GM12865 (cell line): ENCODE results near the gene PRLH.

ENCODE experiments used
- DNase-seq: peaks from one replicate; pipeline ENCODE4 v3.0.0; 2010; ENCODE audit warnings: low read depth
- H3K4me3 ChIP-seq: 2 replicates; pipeline ENCODE4 v1.5.1; 2011; ENCODE audit warnings: mild to moderate bottlenecking, low read depth, low read length, control low read depth
- TF ChIP-seq, protein P1 (sequence below): IDR thresholded peaks from 2 replicates; pipeline ENCODE4 v1.5.1; 2011; ENCODE audit warnings: low read length, control low read depth, low read depth, inconsistent platforms; ENCODE audit not compliant: insufficient read depth; ENCODE audit errors: missing control alignments

The PRLH gene

DNA sequence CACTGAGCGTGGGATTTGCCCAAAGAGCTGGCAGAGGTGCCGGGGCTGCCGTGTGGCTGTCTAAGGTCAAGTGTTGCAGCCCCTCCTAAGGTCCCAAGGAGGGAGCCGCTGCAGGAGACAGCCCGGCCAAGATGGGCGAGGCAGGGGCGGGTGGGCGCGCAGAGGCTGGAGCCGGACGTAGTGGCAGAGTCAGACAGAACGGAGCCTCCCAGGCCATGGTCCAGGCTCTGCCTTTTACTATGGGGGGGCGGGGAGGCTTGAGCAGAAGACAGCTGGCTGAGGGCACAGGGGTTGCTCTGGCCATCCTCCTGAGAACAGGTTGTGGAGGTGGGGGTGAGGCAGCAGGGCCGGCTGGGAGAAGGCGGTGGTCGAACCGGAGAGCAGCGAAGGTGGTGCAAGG, 27.5 kb upstream of the PRLH start:
- DNase-seq: no peak
- no peak overlapping the region for H3K4me3 ChIP-seq
- TF ChIP-seq, protein P1, sequence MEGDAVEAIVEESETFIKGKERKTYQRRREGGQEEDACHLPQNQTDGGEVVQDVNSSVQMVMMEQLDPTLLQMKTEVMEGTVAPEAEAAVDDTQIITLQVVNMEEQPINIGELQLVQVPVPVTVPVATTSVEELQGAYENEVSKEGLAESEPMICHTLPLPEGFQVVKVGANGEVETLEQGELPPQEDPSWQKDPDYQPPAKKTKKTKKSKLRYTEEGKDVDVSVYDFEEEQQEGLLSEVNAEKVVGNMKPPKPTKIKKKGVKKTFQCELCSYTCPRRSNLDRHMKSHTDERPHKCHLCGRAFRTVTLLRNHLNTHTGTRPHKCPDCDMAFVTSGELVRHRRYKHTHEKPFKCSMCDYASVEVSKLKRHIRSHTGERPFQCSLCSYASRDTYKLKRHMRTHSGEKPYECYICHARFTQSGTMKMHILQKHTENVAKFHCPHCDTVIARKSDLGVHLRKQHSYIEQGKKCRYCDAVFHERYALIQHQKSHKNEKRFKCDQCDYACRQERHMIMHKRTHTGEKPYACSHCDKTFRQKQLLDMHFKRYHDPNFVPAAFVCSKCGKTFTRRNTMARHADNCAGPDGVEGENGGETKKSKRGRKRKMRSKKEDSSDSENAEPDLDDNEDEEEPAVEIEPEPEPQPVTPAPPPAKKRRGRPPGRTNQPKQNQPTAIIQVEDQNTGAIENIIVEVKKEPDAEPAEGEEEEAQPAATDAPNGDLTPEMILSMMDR: no peak

GRCh38 chr2:237539681-237540080, 26.7 kb upstream of the PRLH start:
- no peak overlapping the region for H3K4me3 ChIP-seq
- TF ChIP-seq, protein P1: no peak
- DNase-seq: no peak

- no peak for DNase-seq
- TF ChIP-seq, protein P1: no peak
- no peak overlapping the region for H3K4me3 ChIP-seq
These were observed 26.1 kb upstream of the PRLH start for GRCh38 chr2:237540223-237540775.

DNA sequence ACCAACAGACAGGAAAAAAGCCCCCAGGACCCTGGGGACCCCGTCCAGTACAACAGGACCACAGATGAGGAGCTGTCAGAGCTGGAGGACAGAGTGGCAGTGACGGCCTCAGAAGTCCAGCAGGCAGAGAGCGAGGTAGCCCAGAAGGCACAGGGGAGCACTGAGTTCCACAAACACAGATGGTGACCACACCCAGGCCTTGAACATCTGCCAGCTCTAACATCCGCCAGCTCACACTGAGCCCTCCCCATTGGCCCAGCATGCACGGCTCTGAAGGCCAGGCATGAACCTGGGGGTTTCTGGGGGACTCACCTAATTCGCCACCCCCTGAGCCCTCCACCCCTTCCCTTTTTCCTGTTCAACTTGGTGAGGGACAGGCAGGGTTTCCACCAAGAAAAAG, 25.6 kb upstream of the PRLH start:
- H3K4me3 ChIP-seq: no peak overlapping the region
- TF ChIP-seq, protein P1: no peak
- DNase-seq: peak; percentile 61

DNA sequence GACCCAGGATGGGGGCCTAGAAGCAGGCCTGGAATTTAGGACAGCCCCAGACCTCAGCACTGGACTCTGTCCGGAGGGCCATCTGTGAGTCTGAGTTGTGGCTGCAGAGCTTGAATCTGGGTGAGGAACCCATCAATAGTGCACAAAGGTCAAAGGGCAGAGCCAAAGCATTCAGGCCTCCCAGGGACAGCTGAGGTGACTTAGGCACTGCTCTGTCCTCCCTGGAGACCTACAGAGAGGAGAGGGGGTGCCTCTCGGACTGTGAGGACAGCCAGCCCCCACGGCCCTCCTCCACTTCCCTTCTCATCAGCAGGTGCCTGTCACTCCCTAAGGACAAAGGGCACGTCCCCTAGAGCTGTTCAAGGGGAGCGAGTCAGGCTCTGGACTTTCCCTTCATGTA, 25.1 kb upstream of the PRLH start:
- TF ChIP-seq, protein P1: no peak
- no peak overlapping the region for H3K4me3 ChIP-seq
- peak; percentile 35 for DNase-seq

- DNase-seq: no peak
- TF ChIP-seq, protein P1: no peak
These were observed 24.2 kb upstream of the PRLH start for GRCh38 chr2:237542001-237542704.

More at GRCh38 chr2:237542001-237542704, 24.2 kb upstream of the PRLH start:
- no peak overlapping the region for H3K4me3 ChIP-seq
